Liver (tissue), 9 donors: Measurements from ENCODE around the gene NRG3. TPM values are rescaled to one million over a fixed set of nuclear protein-coding genes. Genes with fewer than 3 reads are reported as not detected.

ENCODE experiments used
- DNase-seq: peaks from one replicate; pipeline ENCODE4 v3.0.0-alpha.2; 2017; ENCODE audit warnings: low spot score
- H3K27ac ChIP-seq, 2 donors: one replicate each; pipeline ENCODE4 v1.7.0; 2013; ENCODE audit warnings: inconsistent platforms in 2 of 2, low read length in 2 of 2, control low read depth in 1 of 2, low read depth in 1 of 2, mild to moderate bottlenecking in 1 of 2
- H3K27me3 ChIP-seq, 4 donors: one replicate each; pipeline versions ENCODE4 v1.6.1 to v1.7.0; 2013; ENCODE audit warnings: low read length in 3 of 4, inconsistent platforms in 1 of 4, mild to moderate bottlenecking in 1 of 4, moderate library complexity in 1 of 4; ENCODE audit not compliant: control insufficient read depth in 4 of 4, insufficient read depth in 4 of 4
- H3K36me3 ChIP-seq, 4 donors: one replicate each; pipeline versions ENCODE4 v1.6.1 to v1.7.0; 2013; ENCODE audit warnings: low read length in 3 of 4, mild to moderate bottlenecking in 3 of 4, low read depth in 1 of 4, moderate library complexity in 1 of 4; ENCODE audit not compliant: control insufficient read depth in 4 of 4, insufficient read depth in 3 of 4
- H3K4me1 ChIP-seq, 4 donors: one replicate each; pipeline versions ENCODE4 v1.6.1 to v1.7.0; 2013; ENCODE audit warnings: low read length in 3 of 4, mild to moderate bottlenecking in 3 of 4, moderate library complexity in 1 of 4; ENCODE audit not compliant: control insufficient read depth in 4 of 4, insufficient read depth in 4 of 4
- H3K4me3 ChIP-seq, 3 donors: one replicate each; pipeline versions ENCODE4 v1.6.1 to v1.7.0; 2013; ENCODE audit warnings: low read length in 3 of 3, control low read depth in 1 of 3, low read depth in 1 of 3, mild to moderate bottlenecking in 1 of 3
- H3K9ac ChIP-seq, 2 donors: one replicate each; pipeline ENCODE4 v1.7.0; 2013; ENCODE audit warnings: low read length in 2 of 2, mild to moderate bottlenecking in 2 of 2, moderate library complexity in 2 of 2, control low read depth in 1 of 2, low read depth in 1 of 2
- H3K9me3 ChIP-seq, 4 donors: one replicate each; pipeline versions ENCODE4 v1.6.1 to v1.7.0; 2013; ENCODE audit warnings: low read length in 3 of 4; ENCODE audit not compliant: control insufficient read depth in 4 of 4
- ATF3 ChIP-seq: IDR thresholded peaks from 2 replicates; pipeline ENCODE4 v1.6.1; 2016; ENCODE audit warnings: antibody characterized with exemption
- CTCF ChIP-seq: fragments of 150-350 bp; IDR thresholded peaks from 2 replicates; pipeline ENCODE4 v1.5.1; 2017; ENCODE audit warnings: improper control_type of control experiment, low read depth, low read length; ENCODE audit not compliant: missing input control
- EGR1 ChIP-seq, 2 donors: IDR thresholded peaks; 2 replicates each; pipeline ENCODE4 v1.6.1; 2016 to 2018; ENCODE audit warnings: antibody characterized with exemption in 2 of 2, low read depth in 2 of 2
- FOXA1 ChIP-seq: IDR thresholded peaks from 2 replicates; pipeline ENCODE4 v1.6.1; 2016; ENCODE audit warnings: antibody characterized with exemption
- FOXA2 ChIP-seq: IDR thresholded peaks from 2 replicates; pipeline ENCODE4 v1.6.1; 2016; ENCODE audit warnings: antibody characterized with exemption
- GABPA ChIP-seq, 2 donors: IDR thresholded peaks in 1 of 2; conservative IDR thresholded peaks in 1 of 2; 2 replicates each; pipeline ENCODE4 v1.6.1; 2016; ENCODE audit warnings: antibody characterized with exemption in 2 of 2, mild to moderate bottlenecking in 1 of 2, moderate library complexity in 1 of 2
- HNF4A ChIP-seq, 2 donors: conservative IDR thresholded peaks; 2 replicates each; pipeline ENCODE4 v1.6.1; 2016; ENCODE audit warnings: antibody characterized with exemption in 2 of 2, mild to moderate bottlenecking in 2 of 2
- JUND ChIP-seq, 2 donors: IDR thresholded peaks; 2 replicates each; pipeline ENCODE4 v1.6.1; 2016; ENCODE audit warnings: antibody characterized with exemption in 2 of 2
- NR2F2 ChIP-seq: IDR thresholded peaks from 2 replicates; pipeline ENCODE4 v1.6.1; 2016; ENCODE audit warnings: antibody characterized with exemption
- RAD21 ChIP-seq, 2 donors: IDR thresholded peaks; 2 replicates each; pipeline ENCODE4 v1.6.1; 2016; ENCODE audit warnings: antibody characterized with exemption in 2 of 2, mild to moderate bottlenecking in 2 of 2
- RXRA ChIP-seq, 2 donors: IDR thresholded peaks; 2 replicates each; pipeline ENCODE4 v1.6.1; 2017 to 2018; ENCODE audit warnings: antibody characterized with exemption in 2 of 2, mild to moderate bottlenecking in 1 of 2
- SP1 ChIP-seq: IDR thresholded peaks from 2 replicates; pipeline ENCODE4 v1.6.1; 2018; ENCODE audit warnings: antibody characterized with exemption, mild to moderate bottlenecking
- TAF1 ChIP-seq: conservative IDR thresholded peaks from 2 replicates; pipeline ENCODE4 v1.6.1; 2016; ENCODE audit warnings: antibody characterized with exemption, mild to moderate bottlenecking
- YY1 ChIP-seq: IDR thresholded peaks from 2 replicates; pipeline ENCODE4 v1.6.1; 2016; ENCODE audit warnings: antibody characterized with exemption, mild to moderate bottlenecking
- WGBS: extraction: QIAGEN DNeasy Blood & Tissue Kit; methylation state at CpG from one replicate; pipeline ENCODE4 v1.1.7; 2013; 5-methylcytosine and 5-hydroxymethylcytosine counted together
- polyA plus RNA-seq, 2 donors: library from polyadenylated mRNA; stranded (reverse) in 1 of 2; unstranded in 1 of 2; fragments of 200-250 nt in 1 of 2; fragments of >200 nt in 1 of 2; fragmentation: Nextera tagmentation in 1 of 2; extraction: Ambion mirVana in 1 of 2; gene quantifications; one replicate each; pipeline versions ENCODE4 v1.2.1 to v1.2.3, GENCODE V29; 2013 to 2015
- total RNA-seq, 2 donors: library from RNA; depleted of rRNA; stranded (reverse); fragments of >200 nt; gene quantifications; one replicate each; pipeline ENCODE4 v1.2.3, GENCODE V29; 2014
- TF ChIP-seq, protein P1 (sequence below): IDR thresholded peaks from 2 replicates; pipeline ENCODE4 v1.6.1; 2016; ENCODE audit warnings: antibody characterized with exemption
- TF ChIP-seq, protein P2 (sequence below): IDR thresholded peaks from 2 replicates; pipeline ENCODE4 v1.6.1; 2016; ENCODE audit warnings: antibody characterized with exemption, mild to moderate bottlenecking
- TF ChIP-seq, protein P3 (sequence below): IDR thresholded peaks from 2 replicates; pipeline ENCODE4 v1.6.1; 2016; ENCODE audit warnings: antibody characterized with exemption
- donor health status: healthy.
- donor health status: healthy.
- donor health status: healthy.
- donor health status: healthy.
- donor health status: healthy.

NRG3 gene
- total and polyA plus RNA-seq, 4 donors = 0.24 to 3.7 (median 0.38) TPM

- no peak overlapping the region for H3K9ac ChIP-seq
- TF ChIP-seq TAF1 (no peak), GABPA (IDR thresholded peaks at IDR 0.05 in 1 of 2, conservative IDR thresholded peaks at IDR 0.05 in 1 of 2) (no peak), RXRA (IDR thresholded peaks at IDR 0.05) (no peak), SP1 (no peak), NR2F2 (no peak), HNF4A (conservative IDR thresholded peaks at IDR 0.05) (no peak), FOXA2 (no peak), YY1 (no peak), ATF3 (no peak), CTCF (no peak), RAD21 (IDR thresholded peaks at IDR 0.05) (no peak), EGR1 (IDR thresholded peaks at IDR 0.05; ENCODE audit: low read depth in 2 of 2) (no peak), FOXA1 (no peak), JUND (IDR thresholded peaks at IDR 0.05) (no peak)
- TF ChIP-seq, protein P1, sequence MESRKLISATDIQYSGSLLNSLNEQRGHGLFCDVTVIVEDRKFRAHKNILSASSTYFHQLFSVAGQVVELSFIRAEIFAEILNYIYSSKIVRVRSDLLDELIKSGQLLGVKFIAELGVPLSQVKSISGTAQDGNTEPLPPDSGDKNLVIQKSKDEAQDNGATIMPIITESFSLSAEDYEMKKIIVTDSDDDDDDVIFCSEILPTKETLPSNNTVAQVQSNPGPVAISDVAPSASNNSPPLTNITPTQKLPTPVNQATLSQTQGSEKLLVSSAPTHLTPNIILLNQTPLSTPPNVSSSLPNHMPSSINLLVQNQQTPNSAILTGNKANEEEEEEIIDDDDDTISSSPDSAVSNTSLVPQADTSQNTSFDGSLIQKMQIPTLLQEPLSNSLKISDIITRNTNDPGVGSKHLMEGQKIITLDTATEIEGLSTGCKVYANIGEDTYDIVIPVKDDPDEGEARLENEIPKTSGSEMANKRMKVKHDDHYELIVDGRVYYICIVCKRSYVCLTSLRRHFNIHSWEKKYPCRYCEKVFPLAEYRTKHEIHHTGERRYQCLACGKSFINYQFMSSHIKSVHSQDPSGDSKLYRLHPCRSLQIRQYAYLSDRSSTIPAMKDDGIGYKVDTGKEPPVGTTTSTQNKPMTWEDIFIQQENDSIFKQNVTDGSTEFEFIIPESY = no peak
- TF ChIP-seq, protein P2, sequence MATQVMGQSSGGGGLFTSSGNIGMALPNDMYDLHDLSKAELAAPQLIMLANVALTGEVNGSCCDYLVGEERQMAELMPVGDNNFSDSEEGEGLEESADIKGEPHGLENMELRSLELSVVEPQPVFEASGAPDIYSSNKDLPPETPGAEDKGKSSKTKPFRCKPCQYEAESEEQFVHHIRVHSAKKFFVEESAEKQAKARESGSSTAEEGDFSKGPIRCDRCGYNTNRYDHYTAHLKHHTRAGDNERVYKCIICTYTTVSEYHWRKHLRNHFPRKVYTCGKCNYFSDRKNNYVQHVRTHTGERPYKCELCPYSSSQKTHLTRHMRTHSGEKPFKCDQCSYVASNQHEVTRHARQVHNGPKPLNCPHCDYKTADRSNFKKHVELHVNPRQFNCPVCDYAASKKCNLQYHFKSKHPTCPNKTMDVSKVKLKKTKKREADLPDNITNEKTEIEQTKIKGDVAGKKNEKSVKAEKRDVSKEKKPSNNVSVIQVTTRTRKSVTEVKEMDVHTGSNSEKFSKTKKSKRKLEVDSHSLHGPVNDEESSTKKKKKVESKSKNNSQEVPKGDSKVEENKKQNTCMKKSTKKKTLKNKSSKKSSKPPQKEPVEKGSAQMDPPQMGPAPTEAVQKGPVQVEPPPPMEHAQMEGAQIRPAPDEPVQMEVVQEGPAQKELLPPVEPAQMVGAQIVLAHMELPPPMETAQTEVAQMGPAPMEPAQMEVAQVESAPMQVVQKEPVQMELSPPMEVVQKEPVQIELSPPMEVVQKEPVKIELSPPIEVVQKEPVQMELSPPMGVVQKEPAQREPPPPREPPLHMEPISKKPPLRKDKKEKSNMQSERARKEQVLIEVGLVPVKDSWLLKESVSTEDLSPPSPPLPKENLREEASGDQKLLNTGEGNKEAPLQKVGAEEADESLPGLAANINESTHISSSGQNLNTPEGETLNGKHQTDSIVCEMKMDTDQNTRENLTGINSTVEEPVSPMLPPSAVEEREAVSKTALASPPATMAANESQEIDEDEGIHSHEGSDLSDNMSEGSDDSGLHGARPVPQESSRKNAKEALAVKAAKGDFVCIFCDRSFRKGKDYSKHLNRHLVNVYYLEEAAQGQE = no peak
- TF ChIP-seq, protein P3, sequence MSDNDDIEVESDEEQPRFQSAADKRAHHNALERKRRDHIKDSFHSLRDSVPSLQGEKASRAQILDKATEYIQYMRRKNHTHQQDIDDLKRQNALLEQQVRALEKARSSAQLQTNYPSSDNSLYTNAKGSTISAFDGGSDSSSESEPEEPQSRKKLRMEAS = no peak
- H3K36me3 ChIP-seq = no peaks in the 10 kb centered on the region
- 65% methylated on average over 1 of the region's 1 CpG for WGBS
- no peaks in the 10 kb centered on the region for H3K27me3 ChIP-seq
- no peaks in the 10 kb centered on the region for H3K9me3 ChIP-seq
- DNase-seq = no peak
- no peaks in the 10 kb centered on the region for H3K4me1 ChIP-seq
- H3K27ac ChIP-seq = no peak overlapping the region
- H3K4me3 ChIP-seq = no peak overlapping the region
These were observed 261.1 kb downstream of the NRG3 start for GRCh38 chr10:82136103-82136502.

GRCh38 chr10:82144153-82144552 is 269.2 kb downstream of the NRG3 start:
- Histone ChIP-seq H3K4me1 (no peaks in the 10 kb centered on the region), H3K36me3 (no peaks in the 10 kb centered on the region), H3K27me3 (no peaks in the 10 kb centered on the region), H3K9me3 (no peaks in the 10 kb centered on the region), H3K27ac (no peak overlapping the region), H3K4me3 (no peak overlapping the region), H3K9ac (no peak overlapping the region)
- WGBS = 78% methylated on average over 3 of the region's 3 CpGs
- TF ChIP-seq CTCF (no peak), SP1 (no peak), JUND (IDR thresholded peaks at IDR 0.05) (no peak), TAF1 (no peak), RAD21 (IDR thresholded peaks at IDR 0.05) (no peak)
- TF ChIP-seq, protein P2 = no peak
- DNase-seq = no peak
